Suprapubic skin (tissue), 4 donors: ENCODE data around the gene MRAP2. TPM values are rescaled to one million over a fixed set of nuclear protein-coding genes. Genes with fewer than 3 reads are reported as not detected.
"Not testable (repeated sequence)": the region's sequence is repeated elsewhere in the genome, so short reads cannot be mapped to it uniquely, and the experiment has no call there.

ENCODE experiments used
- DNase-seq, 2 donors: peaks; one replicate each; pipeline ENCODE4 v3.0.0-alpha.2; 2019; ENCODE audit warnings: low spot score in 2 of 2
- H3K27ac ChIP-seq: fragments of 200-600 bp; sonication (generic); one replicate; pipeline ENCODE4 v1.5.1; 2019
- H3K27me3 ChIP-seq: fragments of 200-600 bp; sonication (generic); one replicate; pipeline ENCODE4 v1.5.1; 2019
- H3K36me3 ChIP-seq: fragments of 200-600 bp; sonication (generic); one replicate; pipeline ENCODE4 v1.5.1; 2019
- H3K4me1 ChIP-seq: fragments of 200-600 bp; sonication (generic); one replicate; pipeline ENCODE4 v1.5.1; 2019
- H3K4me3 ChIP-seq: fragments of 200-600 bp; sonication (generic); one replicate; pipeline ENCODE4 v1.5.1; 2019; ENCODE audit warnings: mild to moderate bottlenecking
- H3K9me3 ChIP-seq: fragments of 200-600 bp; sonication (generic); one replicate; pipeline ENCODE4 v1.5.1; 2019
- CTCF ChIP-seq, 2 donors: fragments of 200-600 bp in 1 of 2; fragments of 450-650 bp in 1 of 2; sonication (generic) in 1 of 2; IDR thresholded peaks; one replicate each; pipeline ENCODE4 v1.5.1; 2016 to 2019; ENCODE audit warnings: antibody characterized with exemption in 2 of 2, mild to moderate bottlenecking in 1 of 2, moderate library complexity in 1 of 2
- EP300 ChIP-seq: sonication (generic); formaldehyde crosslinking; IDR thresholded peaks from one replicate; pipeline ENCODE4 v1.6.1; 2017; ENCODE audit warnings: antibody characterized with exemption
- POLR2A ChIP-seq, 2 donors: fragments of 450-650 bp; IDR thresholded peaks; one replicate each; pipeline ENCODE4 v1.6.1; 2017; ENCODE audit warnings: antibody characterized with exemption in 2 of 2, mild to moderate bottlenecking in 2 of 2, moderate library complexity in 2 of 2
- POLR2AphosphoS5 ChIP-seq, 3 donors: sonication (generic); formaldehyde crosslinking; IDR thresholded peaks; one replicate each; pipeline ENCODE4 v1.6.1; 2017; ENCODE audit warnings: antibody characterized with exemption in 3 of 3
- WGBS: methylation state at CpG from one replicate; pipeline ENCODE4 v1.1.5; 2018; 5-methylcytosine and 5-hydroxymethylcytosine counted together
- total RNA-seq, 4 donors: library from RNA; depleted of rRNA; stranded (reverse); fragments of >200 nt; gene quantifications; one replicate each; pipeline ENCODE4 v1.1.0, GENCODE V29; 2016

The MRAP2 gene
- total RNA-seq, 4 donors from 2014 or later: 1.2 to 2.8 (median 1.8) TPM

GRCh38 chr6:84119277-84119676, 85.7 kb downstream of the MRAP2 start:
- Histone ChIP-seq H3K4me1 (no peaks in the 10 kb centered on the region), H3K9me3 (no peaks in the 10 kb centered on the region)

GRCh38 chr6:84123186-84123585, 89.6 kb downstream of the MRAP2 start:
- 90% methylated on average over 2 of the region's 2 CpGs for WGBS
- DNase-seq: no peak
- H3K9me3 ChIP-seq: no peaks in the 10 kb centered on the region
- H3K4me3 ChIP-seq: no peak overlapping the region
- no peaks in the 10 kb centered on the region for H3K4me1 ChIP-seq
- TF ChIP-seq POLR2A (IDR thresholded peaks at IDR 0.05) (no peak), POLR2AphosphoS5 (IDR thresholded peaks at IDR 0.05) (no peak), EP300 (no peak), CTCF (IDR thresholded peaks at IDR 0.05) (no peak)
- H3K27ac ChIP-seq: no peak overlapping the region
- H3K36me3 ChIP-seq: peaks cover 21% of the 10 kb centered on the region
- no peaks in the 10 kb centered on the region for H3K27me3 ChIP-seq

More at GRCh38 chr6:84119277-84119676, 85.7 kb downstream of the MRAP2 start:
- H3K36me3 ChIP-seq: peaks cover 3% of the 10 kb centered on the region
- H3K27me3 ChIP-seq: no peaks in the 10 kb centered on the region
- no peak overlapping the region for H3K27ac ChIP-seq
- H3K4me3 ChIP-seq: no peak overlapping the region
- TF ChIP-seq POLR2AphosphoS5 (IDR thresholded peaks at IDR 0.05) (no peak), POLR2A (IDR thresholded peaks at IDR 0.05) (no peak), EP300 (no peak), CTCF (IDR thresholded peaks at IDR 0.05) (no peak)
- DNase-seq: no peak

GRCh38 chr6:84129588-84129987, 96.0 kb downstream of the MRAP2 start:
- H3K4me3 ChIP-seq, H3K27ac ChIP-seq, H3K27me3 ChIP-seq, H3K9me3 ChIP-seq, H3K4me1 ChIP-seq, DNase-seq: not testable (repeated sequence)
- H3K36me3 ChIP-seq: peaks cover 33% of the 10 kb centered on the region
- 97% methylated on average over 1 of the region's 1 CpG for WGBS

GRCh38 chr6:84133385-84133784, 99.8 kb downstream of the MRAP2 start:
- not testable (repeated sequence) for H3K27me3 ChIP-seq, H3K27ac ChIP-seq, DNase-seq, H3K9me3 ChIP-seq, H3K4me1 ChIP-seq, H3K4me3 ChIP-seq
- WGBS: 96% methylated on average over 5 of the region's 9 CpGs
- peaks cover 25% of the 10 kb centered on the region for H3K36me3 ChIP-seq

- no peak for DNase-seq
- no peak overlapping the region for H3K27ac ChIP-seq
- TF ChIP-seq EP300: no peak
- no peak for TF ChIP-seq POLR2A (IDR thresholded peaks at IDR 0.05)
- no peak for TF ChIP-seq CTCF (IDR thresholded peaks at IDR 0.05)
- no peak for TF ChIP-seq POLR2AphosphoS5 (IDR thresholded peaks at IDR 0.05)
- H3K4me3 ChIP-seq: no peak overlapping the region
- 94% methylated on average over 5 of the region's 5 CpGs for WGBS
- no peaks in the 10 kb centered on the region for H3K27me3 ChIP-seq
- no peaks in the 10 kb centered on the region for H3K9me3 ChIP-seq
- H3K36me3 ChIP-seq: peaks cover 31% of the 10 kb centered on the region
- no peaks in the 10 kb centered on the region for H3K4me1 ChIP-seq
Observed at GRCh38 chr6:84135291-84135690, 101.7 kb downstream of the MRAP2 start.

- no peak overlapping the region for H3K27ac ChIP-seq
- H3K9me3 ChIP-seq: no peaks in the 10 kb centered on the region
- no peak overlapping the region for H3K4me3 ChIP-seq
- no peaks in the 10 kb centered on the region for H3K27me3 ChIP-seq
- WGBS: 95% methylated on average over 4 of the region's 4 CpGs
- no peaks in the 10 kb centered on the region for H3K4me1 ChIP-seq
- no peak for TF ChIP-seq POLR2AphosphoS5 (IDR thresholded peaks at IDR 0.05)
- DNase-seq: no peak
- H3K36me3 ChIP-seq: peaks cover 34% of the 10 kb centered on the region
Observed at GRCh38 chr6:84136364-84137050, 102.9 kb downstream of the MRAP2 start.

- H3K4me1 ChIP-seq: no peaks in the 10 kb centered on the region
- WGBS: 89% methylated on average over 5 of the region's 5 CpGs
- H3K4me3 ChIP-seq: no peak overlapping the region
- H3K36me3 ChIP-seq: peaks cover 37% of the 10 kb centered on the region
- no peak overlapping the region for H3K27ac ChIP-seq
- H3K9me3 ChIP-seq: no peaks in the 10 kb centered on the region
- no peaks in the 10 kb centered on the region for H3K27me3 ChIP-seq
- no peak for TF ChIP-seq CTCF (IDR thresholded peaks at IDR 0.05)
- no peak for DNase-seq
Observed at GRCh38 chr6:84137051-84137375, 103.4 kb downstream of the MRAP2 start.
